ENCODE data around the gene SPINK14.

Gene SPINK14

DNA sequence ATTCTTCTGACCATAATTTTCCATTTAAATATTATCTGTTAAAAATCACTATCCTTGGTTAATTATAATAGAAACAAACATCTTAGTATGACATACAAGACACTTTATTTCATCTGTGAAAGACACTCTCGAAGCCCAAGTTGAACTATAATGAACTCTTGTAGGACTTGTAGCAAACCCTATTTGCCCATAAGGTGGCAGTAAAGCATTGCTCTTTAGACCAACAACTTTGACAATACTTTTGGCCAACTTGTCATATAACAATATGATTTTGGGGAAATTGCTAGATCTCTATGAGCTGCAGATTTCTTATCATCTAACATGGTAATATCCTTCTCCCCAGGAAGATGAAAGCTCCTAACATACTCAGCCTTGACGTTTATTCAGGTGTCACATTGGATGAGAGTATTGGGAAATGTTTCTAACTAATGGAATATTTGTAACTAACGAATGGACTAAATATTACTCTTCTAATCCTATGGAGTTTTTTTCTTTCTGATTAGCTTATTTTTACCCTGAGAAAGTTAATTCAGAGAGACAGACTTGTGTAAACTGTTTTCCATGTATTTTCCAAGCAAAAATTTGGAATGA, 11.0 kb downstream of the SPINK14 start:
- TF ChIP-seq, protein P1, sequence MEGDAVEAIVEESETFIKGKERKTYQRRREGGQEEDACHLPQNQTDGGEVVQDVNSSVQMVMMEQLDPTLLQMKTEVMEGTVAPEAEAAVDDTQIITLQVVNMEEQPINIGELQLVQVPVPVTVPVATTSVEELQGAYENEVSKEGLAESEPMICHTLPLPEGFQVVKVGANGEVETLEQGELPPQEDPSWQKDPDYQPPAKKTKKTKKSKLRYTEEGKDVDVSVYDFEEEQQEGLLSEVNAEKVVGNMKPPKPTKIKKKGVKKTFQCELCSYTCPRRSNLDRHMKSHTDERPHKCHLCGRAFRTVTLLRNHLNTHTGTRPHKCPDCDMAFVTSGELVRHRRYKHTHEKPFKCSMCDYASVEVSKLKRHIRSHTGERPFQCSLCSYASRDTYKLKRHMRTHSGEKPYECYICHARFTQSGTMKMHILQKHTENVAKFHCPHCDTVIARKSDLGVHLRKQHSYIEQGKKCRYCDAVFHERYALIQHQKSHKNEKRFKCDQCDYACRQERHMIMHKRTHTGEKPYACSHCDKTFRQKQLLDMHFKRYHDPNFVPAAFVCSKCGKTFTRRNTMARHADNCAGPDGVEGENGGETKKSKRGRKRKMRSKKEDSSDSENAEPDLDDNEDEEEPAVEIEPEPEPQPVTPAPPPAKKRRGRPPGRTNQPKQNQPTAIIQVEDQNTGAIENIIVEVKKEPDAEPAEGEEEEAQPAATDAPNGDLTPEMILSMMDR (IDR thresholded peaks at IDR 0.05; ENCODE audit: low read depth, low read length): peak; percentile 72
- in situ Hi-C loops (cut with HindIII; ENCODE audit: low sequenced_read_pairs): no loop called here
- peak; percentile 69 for DNase-seq (ENCODE audit: low read depth, low spot score)
- H3K4me3 ChIP-seq (ENCODE audit: low read depth, low read length): no peak overlapping the region

DNA sequence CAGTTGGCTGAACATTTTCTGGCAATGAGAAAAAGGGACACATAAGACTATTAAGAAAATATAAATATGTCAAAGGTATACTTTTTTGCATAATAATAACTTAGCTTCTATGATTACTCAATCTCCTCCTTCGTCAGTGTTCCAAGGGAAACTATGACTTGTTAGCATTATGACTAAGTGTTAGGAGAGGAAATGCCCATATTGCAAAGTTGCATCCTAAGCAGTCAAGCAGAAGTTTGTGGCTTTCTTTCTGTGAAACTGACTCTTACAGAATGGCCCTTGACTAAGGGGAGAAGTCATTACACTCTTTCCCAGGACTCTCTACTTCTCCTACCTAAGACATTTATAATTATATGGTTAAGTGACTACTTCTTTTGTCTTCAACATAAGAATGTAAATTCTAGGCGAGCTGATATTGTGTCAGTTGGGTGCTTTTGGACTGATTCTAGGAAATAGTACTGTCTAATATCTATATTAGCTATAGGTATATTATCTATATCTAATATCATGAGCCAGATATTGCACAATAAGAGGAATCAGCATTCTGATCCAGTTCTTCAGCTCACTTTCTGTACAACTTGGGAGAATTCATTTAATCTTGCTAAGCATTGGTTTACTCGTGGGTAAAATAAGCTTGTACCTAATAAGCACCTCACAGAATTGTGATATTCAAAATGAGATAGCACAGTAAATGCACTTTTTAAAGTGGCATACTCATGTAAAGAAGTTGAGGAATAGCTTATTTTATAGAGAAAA, 18.1 kb downstream of the SPINK14 start:
- no peak overlapping the region for H3K4me3 ChIP-seq (ENCODE audit: low read depth, low read length)
- in situ Hi-C loops (cut with HindIII; ENCODE audit: low sequenced_read_pairs): no loop called here
- peak; percentile 83 for DNase-seq (ENCODE audit: low read depth, low spot score)
- TF ChIP-seq, protein P1 (IDR thresholded peaks at IDR 0.05; ENCODE audit: low read depth, low read length): no peak

DNA sequence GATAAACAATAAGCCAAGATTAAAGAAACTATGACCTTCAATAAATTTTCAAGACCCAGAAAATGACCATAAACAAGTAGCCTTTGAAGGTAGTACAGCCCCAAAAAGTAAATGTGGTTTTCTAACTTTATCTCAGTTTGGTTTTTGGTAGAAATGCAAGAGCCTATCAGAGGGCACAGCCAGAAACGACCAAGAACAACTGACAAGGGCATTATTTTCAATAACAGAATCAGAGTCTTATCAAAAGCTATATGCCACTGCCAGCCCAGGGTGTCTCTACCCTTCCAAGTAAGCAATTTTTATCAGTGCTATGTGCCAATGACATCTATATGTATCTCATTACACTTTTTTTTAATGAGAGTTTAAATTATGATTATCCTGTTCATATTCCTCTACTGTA, 22.7 kb downstream of the SPINK14 start:
- in situ Hi-C loops (cut with HindIII; ENCODE audit: low sequenced_read_pairs): no loop called here
- TF ChIP-seq, protein P1 (IDR thresholded peaks at IDR 0.05; ENCODE audit: low read depth, low read length): no peak
- H3K4me3 ChIP-seq (ENCODE audit: low read depth, low read length): no peak overlapping the region
- no peak for DNase-seq (ENCODE audit: low read depth, low spot score)

DNA sequence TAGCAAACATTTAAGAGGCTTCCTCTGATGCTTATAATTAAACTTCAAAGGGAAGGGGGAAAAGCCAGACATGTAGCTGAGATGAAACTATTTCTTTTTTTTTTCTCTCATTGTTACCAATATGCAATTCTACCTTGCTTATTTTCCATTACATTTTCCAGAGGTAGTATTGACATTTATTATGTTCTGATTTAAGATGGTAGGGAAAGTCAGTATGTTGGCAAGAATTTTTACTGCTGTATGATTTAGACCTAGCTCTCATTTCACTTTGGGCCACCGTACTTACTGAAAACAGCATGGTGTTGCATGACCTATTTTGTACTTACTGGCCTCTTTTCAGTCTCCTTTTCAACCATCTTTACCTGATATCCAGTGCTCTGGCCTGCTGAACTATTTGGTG, 24.9 kb downstream of the SPINK14 start:
- TF ChIP-seq, protein P1 (IDR thresholded peaks at IDR 0.05; ENCODE audit: low read depth, low read length): no peak
- DNase-seq (ENCODE audit: low read depth, low spot score): no peak
- H3K4me3 ChIP-seq (ENCODE audit: low read depth, low read length): no peak overlapping the region
- in situ Hi-C loops (cut with HindIII; ENCODE audit: low sequenced_read_pairs): no loop called here

DNA sequence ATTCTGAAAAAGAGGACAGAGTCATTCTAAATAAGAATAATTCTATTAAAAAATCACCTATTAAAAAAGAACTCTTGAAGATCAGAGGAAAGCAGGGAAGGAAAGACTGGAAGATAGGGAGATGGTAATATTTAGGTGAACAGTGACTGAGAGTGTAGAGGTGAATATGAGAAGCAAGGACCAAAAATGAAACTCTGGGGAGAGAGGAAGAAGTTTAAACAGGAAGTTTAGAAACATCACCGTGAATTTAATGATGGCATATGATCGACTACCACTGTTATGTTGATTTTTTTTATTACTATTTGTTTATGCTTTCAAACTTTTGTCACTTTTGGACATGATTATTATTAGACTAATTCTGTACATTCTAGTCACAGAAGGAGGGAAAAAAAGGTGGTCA, 32.8 kb downstream of the SPINK14 start:
- in situ Hi-C loops (cut with HindIII; ENCODE audit: low sequenced_read_pairs): no loop called here
- TF ChIP-seq, protein P1 (IDR thresholded peaks at IDR 0.05; ENCODE audit: low read depth, low read length): no peak

DNA sequence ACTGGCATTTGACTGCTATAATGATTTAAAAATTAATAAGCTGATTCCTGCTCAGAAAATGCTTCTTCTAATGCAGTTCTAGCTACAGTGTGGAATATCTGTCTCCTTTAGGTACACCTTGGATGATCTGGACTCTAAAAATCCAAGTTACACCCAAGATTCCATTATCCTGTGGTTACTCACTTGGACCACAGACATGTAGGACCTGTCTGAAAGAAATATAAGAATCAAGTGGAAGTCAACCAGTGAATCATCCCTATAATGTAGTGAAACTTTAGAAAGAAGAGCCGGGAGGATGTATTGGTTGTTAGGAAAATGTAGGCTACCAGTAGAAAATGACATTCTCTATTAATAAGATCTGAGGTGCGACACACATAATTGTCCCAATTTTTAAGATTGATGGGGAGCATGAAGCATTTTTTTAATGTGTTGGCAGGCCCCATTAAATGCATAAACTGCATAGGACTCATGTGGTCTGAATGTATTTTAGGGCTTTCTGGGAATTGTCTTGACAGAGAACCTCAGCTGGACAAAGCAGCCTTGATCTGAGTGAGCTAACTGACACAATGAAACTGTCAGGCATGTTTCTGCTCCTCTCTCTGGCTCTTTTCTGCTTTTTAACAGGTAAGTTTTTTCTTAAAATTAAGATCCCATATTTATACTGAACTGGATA, 34.3 kb downstream of the SPINK14 start, which contains the start of gene SPINK6:
Gene SPINK6, plus strand, starts transcription at position 512 of the 673 bp plus-strand sequence. Its CDS starts 55 bp downstream, at position 567.
- TF ChIP-seq, protein P1 (IDR thresholded peaks at IDR 0.05; ENCODE audit: low read depth, low read length): no peak
- no peak within 1 kb of the TSS for H3K4me3 ChIP-seq (ENCODE audit: low read depth, low read length)
- peak; percentile 32 for DNase-seq (ENCODE audit: low read depth, low spot score)
- in situ Hi-C loops (cut with HindIII; ENCODE audit: low sequenced_read_pairs): no loop called here

More for the DNA sequence above, 32.8 kb downstream of the SPINK14 start:
- no peak for DNase-seq (ENCODE audit: low read depth, low spot score)
- no peak overlapping the region for H3K4me3 ChIP-seq (ENCODE audit: low read depth, low read length)

Data from astrocyte of the spinal cord (primary cell).